ENCODE results near the gene ZNHIT2.

Gene ZNHIT2

DNA sequence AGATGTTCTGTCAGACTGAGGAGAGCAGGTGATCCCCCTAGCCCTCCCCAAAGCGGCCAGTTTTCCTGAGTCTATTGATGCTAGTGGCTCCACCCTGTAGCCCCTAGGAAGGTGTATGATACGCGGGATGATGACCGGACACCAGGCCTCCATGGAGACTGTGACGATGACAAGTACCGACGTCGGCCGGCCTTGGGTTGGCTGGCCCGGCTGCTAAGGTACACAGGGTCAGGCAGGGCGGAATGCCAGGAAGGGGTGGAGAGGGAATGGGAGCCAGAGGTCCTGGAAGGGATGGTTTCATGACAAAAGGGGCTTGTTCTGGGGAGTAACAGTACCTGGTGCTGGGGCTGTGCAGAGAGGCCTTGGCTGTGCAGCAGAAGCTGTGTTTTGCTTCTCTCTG, 30.3 kb downstream of the ZNHIT2 start:
- Histone ChIP-seq H3K4me1 (ENCODE audit: control extremely low read depth in 1 of 4, control insufficient read depth in 4 of 4, insufficient read depth in 4 of 4, low read length in 3 of 4) (peaks cover 10 to 26% (median 23%) of the 10 kb centered on the region in 4 experiments), H3K27ac (ENCODE audit: insufficient read depth in 1 of 2, low read depth in 1 of 2, low read length in 2 of 2, poor library complexity in 1 of 2, severe bottlenecking in 2 of 2) (no peak overlapping the region), H3K9me3 (ENCODE audit: control extremely low read depth in 1 of 5, control insufficient read depth in 4 of 5, insufficient read depth in 2 of 5, low read depth in 1 of 5, low read length in 4 of 5) (no peaks in the 10 kb centered on the region), H3K27me3 (replicated peaks in 2 of 5; ENCODE audit: control insufficient read depth in 4 of 5, insufficient read depth in 5 of 5, low read length in 4 of 5) (no peaks in the 10 kb centered on the region), H3K4me3 (ENCODE audit: control insufficient read depth in 1 of 7, extremely low read depth in 1 of 7, insufficient read depth in 4 of 7, low read depth in 2 of 7, low read length in 6 of 7) (no peak overlapping the region), H3K36me3 (ENCODE audit: control insufficient read depth in 4 of 4, insufficient read depth in 4 of 4, low read length in 3 of 4) (peaks cover 4 to 50% (median 35%) of the 10 kb centered on the region in 4 experiments)
- 97% methylated on average over 10 of the region's 11 CpGs for WGBS (ENCODE audit: insufficient coverage)
- DNase-seq: no peak
- ChIA-PET CTCF (no interaction called here), POLR2A (interaction anchor here (1.4 kb wide), 1 partner anchor 8 kb away, joined by 5 read pairs; the partner anchor contains the start of gene VPS51)

DNA sequence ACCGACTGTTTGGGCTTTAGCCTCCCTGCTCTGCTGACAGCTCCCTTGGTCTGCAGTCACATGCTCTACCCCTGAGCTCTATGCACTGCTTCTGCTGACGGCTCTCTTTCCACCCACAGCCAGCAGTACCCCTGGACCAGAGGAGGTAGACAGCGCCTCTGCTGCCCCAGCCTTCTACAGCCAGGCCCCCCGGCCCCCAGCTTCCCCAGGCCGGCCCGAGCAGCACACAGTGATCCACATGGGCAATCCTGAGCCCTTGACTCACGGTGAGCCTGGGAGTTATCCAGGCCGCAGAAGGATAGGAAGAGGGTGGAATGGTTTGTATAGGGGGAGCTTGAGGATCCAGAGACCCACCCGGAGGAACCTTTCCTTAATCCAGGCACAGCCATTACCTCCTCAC, 30.7 kb downstream of the ZNHIT2 start:
- 100% methylated on average over 5 of the region's 9 CpGs for WGBS (ENCODE audit: insufficient coverage)
- no peaks in the 10 kb centered on the region for H3K9me3 ChIP-seq (ENCODE audit: control extremely low read depth in 1 of 5, control insufficient read depth in 4 of 5, insufficient read depth in 2 of 5, low read depth in 1 of 5, low read length in 4 of 5)
- no peaks in the 10 kb centered on the region for H3K27me3 ChIP-seq (replicated peaks in 2 of 5; ENCODE audit: control insufficient read depth in 4 of 5, insufficient read depth in 5 of 5, low read length in 4 of 5)
- peaks cover 10 to 30% (median 24%) of the 10 kb centered on the region in 4 experiments for H3K4me1 ChIP-seq (ENCODE audit: control extremely low read depth in 1 of 4, control insufficient read depth in 4 of 4, insufficient read depth in 4 of 4, low read length in 3 of 4)
- DNase-seq: no peak
- ChIA-PET POLR2A (interaction anchor here (1.4 kb wide), 1 partner anchor 9 kb away, joined by 5 read pairs; the partner anchor contains the start of gene VPS51), CTCF (interaction anchor here (1.4 kb wide), 1 partner anchor 18 kb away, joined by 5 read pairs; no protein-coding TSS in a partner anchor)
- peaks cover 4 to 50% (median 36%) of the 10 kb centered on the region in 4 experiments for H3K36me3 ChIP-seq (ENCODE audit: control insufficient read depth in 4 of 4, insufficient read depth in 4 of 4, low read length in 3 of 4)
- no peak overlapping the region for H3K4me3 ChIP-seq (ENCODE audit: control insufficient read depth in 1 of 7, extremely low read depth in 1 of 7, insufficient read depth in 4 of 7, low read depth in 2 of 7, low read length in 6 of 7)
- H3K27ac ChIP-seq (ENCODE audit: insufficient read depth in 1 of 2, low read depth in 1 of 2, low read length in 2 of 2, poor library complexity in 1 of 2, severe bottlenecking in 2 of 2): peak overlapping the region in 1 of 2 experiments; percentile 6

DNA sequence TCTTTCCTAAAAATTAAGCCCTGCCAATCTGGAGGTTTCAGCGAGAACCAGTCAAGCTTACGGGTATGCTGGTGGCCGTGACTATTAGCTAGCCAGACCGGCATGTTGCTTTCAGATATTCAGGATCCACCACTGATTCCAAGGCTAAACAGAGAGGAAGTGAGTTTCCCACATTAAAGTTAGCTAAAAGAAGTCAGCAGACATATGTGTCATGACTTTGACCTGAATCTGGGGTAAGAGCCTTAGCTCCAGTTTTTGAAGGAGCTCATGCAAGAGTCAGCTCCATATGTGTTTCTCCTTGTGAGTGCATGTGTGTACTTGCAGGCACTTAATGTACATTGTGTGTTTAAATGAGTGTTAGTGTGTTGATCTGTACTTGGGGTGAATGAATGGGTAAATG, 32.1 kb downstream of the ZNHIT2 start:
- Histone ChIP-seq H3K4me1 (ENCODE audit: control extremely low read depth in 1 of 4, control insufficient read depth in 4 of 4, insufficient read depth in 4 of 4, low read length in 3 of 4) (peaks cover 10 to 38% (median 24%) of the 10 kb centered on the region in 4 experiments), H3K4me3 (ENCODE audit: control insufficient read depth in 1 of 7, extremely low read depth in 1 of 7, insufficient read depth in 4 of 7, low read depth in 2 of 7, low read length in 6 of 7) (no peak overlapping the region), H3K36me3 (ENCODE audit: control insufficient read depth in 4 of 4, insufficient read depth in 4 of 4, low read length in 3 of 4) (peaks cover 4 to 55% (median 37%) of the 10 kb centered on the region in 4 experiments), H3K27me3 (replicated peaks in 2 of 5; ENCODE audit: control insufficient read depth in 4 of 5, insufficient read depth in 5 of 5, low read length in 4 of 5) (no peaks in the 10 kb centered on the region), H3K27ac (ENCODE audit: insufficient read depth in 1 of 2, low read depth in 1 of 2, low read length in 2 of 2, poor library complexity in 1 of 2, severe bottlenecking in 2 of 2) (peak overlapping the region in 1 of 2 experiments; percentile 85), H3K9me3 (ENCODE audit: control extremely low read depth in 1 of 5, control insufficient read depth in 4 of 5, insufficient read depth in 2 of 5, low read depth in 1 of 5, low read length in 4 of 5) (no peaks in the 10 kb centered on the region)
- ChIA-PET POLR2A (no interaction called here), CTCF (interaction anchor here (0.7 to 1.4 kb wide), 7 partner anchors 9 to 238 kb away, joined by 3 to 7 read pairs (median 4); partner anchors contain the start of gene TM7SF2)
- no peak for DNase-seq
- WGBS (ENCODE audit: insufficient coverage): 81% methylated on average over 4 of the region's 4 CpGs

DNA sequence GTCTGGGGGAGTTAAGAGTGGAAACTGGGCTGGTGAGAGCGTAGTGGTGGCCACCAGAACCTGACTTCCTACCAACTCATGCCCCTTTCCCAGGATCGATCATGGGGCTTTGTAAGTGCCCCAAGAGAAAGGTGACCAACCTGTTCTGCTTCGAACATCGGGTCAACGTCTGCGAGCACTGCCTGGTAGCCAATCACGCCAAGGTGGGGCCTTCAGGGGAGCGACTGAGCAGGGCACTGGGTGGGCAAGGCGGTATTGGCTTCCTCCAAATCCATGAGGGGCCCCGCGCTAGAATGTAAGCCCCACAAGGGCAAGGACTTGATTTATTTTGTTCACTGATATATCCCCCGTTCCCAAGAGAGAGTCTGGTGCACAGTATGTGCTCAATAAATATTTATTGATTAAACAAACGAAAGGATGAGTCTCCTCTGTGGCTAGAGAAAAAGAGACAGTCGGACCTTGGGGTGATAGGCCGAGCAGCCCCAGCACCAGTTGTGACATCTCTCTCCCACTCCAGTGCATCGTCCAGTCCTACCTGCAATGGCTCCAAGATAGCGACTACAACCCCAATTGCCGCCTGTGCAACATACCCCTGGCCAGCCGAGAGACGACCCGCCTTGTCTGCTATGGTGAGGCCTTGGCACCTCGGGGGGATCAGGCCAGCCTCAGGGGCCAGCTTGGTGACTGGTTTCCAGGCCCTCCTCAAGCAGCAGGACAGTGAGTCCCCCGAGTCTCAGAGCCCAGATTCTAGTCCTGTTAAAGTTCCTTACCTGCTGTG, 32.7 kb downstream of the ZNHIT2 start:
- DNase-seq: no peak
- CTCF ChIA-PET: interaction anchor here (0.7 to 1.4 kb wide), 6 partner anchors 8 to 238 kb away, joined by 3 to 7 read pairs (median 4); partner anchors contain the start of gene TM7SF2
- Histone ChIP-seq H3K27me3 (replicated peaks in 2 of 5; ENCODE audit: control insufficient read depth in 4 of 5, insufficient read depth in 5 of 5, low read length in 4 of 5) (no peaks in the 10 kb centered on the region), H3K9me3 (ENCODE audit: control extremely low read depth in 1 of 5, control insufficient read depth in 4 of 5, insufficient read depth in 2 of 5, low read depth in 1 of 5, low read length in 4 of 5) (no peaks in the 10 kb centered on the region), H3K36me3 (ENCODE audit: control insufficient read depth in 4 of 4, insufficient read depth in 4 of 4, low read length in 3 of 4) (peaks cover 4 to 59% (median 41%) of the 10 kb centered on the region in 4 experiments), H3K27ac (ENCODE audit: insufficient read depth in 1 of 2, low read depth in 1 of 2, low read length in 2 of 2, poor library complexity in 1 of 2, severe bottlenecking in 2 of 2) (peak overlapping the region; percentile 84 to 85), H3K4me1 (ENCODE audit: control extremely low read depth in 1 of 4, control insufficient read depth in 4 of 4, insufficient read depth in 4 of 4, low read length in 3 of 4) (peaks cover 10 to 38% (median 24%) of the 10 kb centered on the region in 4 experiments), H3K4me3 (ENCODE audit: control insufficient read depth in 1 of 7, extremely low read depth in 1 of 7, insufficient read depth in 4 of 7, low read depth in 2 of 7, low read length in 6 of 7) (peak overlapping the region; percentile 72 to 94 (median 83))
- 58% methylated on average over 21 of the region's 23 CpGs for WGBS (ENCODE audit: insufficient coverage)
- POLR2A ChIA-PET: no interaction called here

DNA sequence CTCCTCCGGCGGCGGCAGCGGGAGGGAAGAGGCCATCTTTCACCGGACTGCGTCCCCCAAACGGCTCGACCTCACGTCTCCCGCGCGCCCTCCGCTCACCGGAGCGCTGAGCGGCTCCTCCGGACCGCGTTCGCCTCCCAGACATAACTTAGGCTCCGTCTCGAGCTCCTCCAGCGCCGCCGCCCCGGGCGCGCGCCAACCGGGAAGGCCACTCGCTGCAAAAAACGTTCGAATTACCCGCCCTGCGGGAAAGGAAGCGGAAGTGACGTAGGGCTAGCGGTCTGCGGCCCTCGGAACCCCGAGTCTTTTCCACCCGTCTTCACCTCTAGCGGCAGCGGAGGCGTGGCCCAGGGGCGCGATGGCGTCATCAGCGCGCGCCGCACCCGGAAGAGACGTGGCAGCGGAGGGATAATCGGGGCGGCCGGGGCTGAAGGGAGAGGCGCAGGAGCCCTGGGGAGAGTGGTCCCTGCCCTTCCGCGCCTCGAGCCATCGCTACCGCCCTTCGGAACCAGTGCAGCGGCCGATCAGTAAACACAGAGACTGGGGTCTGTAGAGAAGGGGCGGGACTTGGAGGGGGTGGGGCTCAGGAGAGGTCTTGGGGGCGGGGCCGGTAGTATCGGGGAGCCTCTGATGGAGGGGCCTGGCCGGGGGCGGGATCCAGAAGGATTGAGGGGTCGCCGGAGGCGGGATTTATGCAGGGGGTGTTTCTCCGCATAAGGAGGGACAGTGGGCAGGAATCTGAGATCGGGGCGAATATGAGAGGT, 33.5 kb downstream of the ZNHIT2 start, which contains the start of the genes CDCA5 and ZFPL1:
CDCA5 (minus strand) TSS at position 207 of the 764 bp plus-strand sequence; CDS start at position 145, 62 bp downstream.
ZFPL1 (plus strand) TSS at position 389 of the 764 bp plus-strand sequence. CDS start 477 bp downstream, outside the sequence.
- CTCF ChIA-PET: interaction anchor here (1.1 to 1.3 kb wide), 2 partner anchors 11 to 52 kb away, joined by 4 to 6 read pairs; no protein-coding TSS in a partner anchor
- H3K4me1 ChIP-seq (ENCODE audit: control extremely low read depth in 1 of 4, control insufficient read depth in 4 of 4, insufficient read depth in 4 of 4, low read length in 3 of 4): peaks cover 10 to 38% (median 24%) of the 10 kb centered on the region in 4 experiments

DNA sequence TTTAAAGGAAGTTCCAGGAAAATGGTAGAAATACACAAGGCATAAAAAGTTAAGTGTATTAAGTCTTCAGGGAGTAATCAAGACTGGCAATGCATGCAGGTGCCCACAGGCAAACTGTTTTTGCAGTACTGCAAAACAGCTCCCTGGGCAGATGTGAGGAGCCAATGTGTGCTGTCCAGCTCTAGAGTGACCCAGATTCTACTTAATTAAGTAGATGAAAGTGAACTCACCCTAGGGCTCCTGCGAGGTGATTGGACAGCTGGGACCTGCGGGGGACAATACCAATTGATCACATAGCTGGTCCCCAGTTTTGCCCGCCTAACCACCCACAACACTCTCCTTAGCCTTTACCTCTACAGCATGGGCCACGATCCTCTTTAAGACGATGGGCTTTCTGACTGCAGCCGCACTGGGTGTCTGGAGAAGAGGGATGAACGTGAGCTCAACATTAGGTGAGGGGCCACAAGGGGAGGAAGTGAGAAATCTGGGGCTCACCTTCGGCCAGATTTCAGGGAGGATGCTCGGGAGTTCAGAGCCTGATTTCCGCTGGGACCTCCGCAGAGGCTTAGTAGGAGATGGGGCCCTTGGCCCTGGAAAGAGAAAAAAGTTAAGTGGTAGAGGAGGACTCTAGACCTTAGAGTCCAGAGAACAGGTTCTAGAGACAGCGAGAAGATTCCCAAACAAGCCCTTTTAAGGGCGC, 34.2 kb downstream of the ZNHIT2 start:
- peaks cover 4 to 59% (median 38%) of the 10 kb centered on the region in 4 experiments for H3K36me3 ChIP-seq (ENCODE audit: control insufficient read depth in 4 of 4, insufficient read depth in 4 of 4, low read length in 3 of 4)
- CTCF ChIA-PET: interaction anchor here (0.8 to 1.3 kb wide), 6 partner anchors 12 to 76 kb away, joined by 3 to 6 read pairs (median 4); partner anchors contain the start of gene ARL2
- peaks cover 10 to 38% (median 25%) of the 10 kb centered on the region in 4 experiments for H3K4me1 ChIP-seq (ENCODE audit: control extremely low read depth in 1 of 4, control insufficient read depth in 4 of 4, insufficient read depth in 4 of 4, low read length in 3 of 4)
- peak overlapping the region; percentile 72 to 94 (median 83) for H3K4me3 ChIP-seq (ENCODE audit: control insufficient read depth in 1 of 7, extremely low read depth in 1 of 7, insufficient read depth in 4 of 7, low read depth in 2 of 7, low read length in 6 of 7)
- WGBS (ENCODE audit: insufficient coverage): 13% methylated on average over 10 of the region's 13 CpGs
- POLR2A ChIA-PET: no interaction called here
- peak overlapping the region; percentile 15 to 85 for H3K27ac ChIP-seq (ENCODE audit: insufficient read depth in 1 of 2, low read depth in 1 of 2, low read length in 2 of 2, poor library complexity in 1 of 2, severe bottlenecking in 2 of 2)
- no peak for DNase-seq
- H3K9me3 ChIP-seq (ENCODE audit: control extremely low read depth in 1 of 5, control insufficient read depth in 4 of 5, insufficient read depth in 2 of 5, low read depth in 1 of 5, low read length in 4 of 5): no peaks in the 10 kb centered on the region
- no peaks in the 10 kb centered on the region for H3K27me3 ChIP-seq (replicated peaks in 2 of 5; ENCODE audit: control insufficient read depth in 4 of 5, insufficient read depth in 5 of 5, low read length in 4 of 5)

More for the DNA sequence above, 33.5 kb downstream of the ZNHIT2 start, which contains the start of the genes CDCA5 and ZFPL1:
- Histone ChIP-seq H3K36me3 (ENCODE audit: control insufficient read depth in 4 of 4, insufficient read depth in 4 of 4, low read length in 3 of 4) (peaks cover 4 to 59% (median 42%) of the 10 kb centered on the region in 4 experiments), H3K27ac (ENCODE audit: insufficient read depth in 1 of 2, low read depth in 1 of 2, low read length in 2 of 2, poor library complexity in 1 of 2, severe bottlenecking in 2 of 2) (peak within 1 kb of the TSS; percentile 84 to 85), H3K9me3 (ENCODE audit: control extremely low read depth in 1 of 5, control insufficient read depth in 4 of 5, insufficient read depth in 2 of 5, low read depth in 1 of 5, low read length in 4 of 5) (no peaks in the 10 kb centered on the region), H3K4me3 (ENCODE audit: control insufficient read depth in 1 of 7, extremely low read depth in 1 of 7, insufficient read depth in 4 of 7, low read depth in 2 of 7, low read length in 6 of 7) (peak within 1 kb of the TSS; percentile 72 to 94 (median 83)), H3K27me3 (replicated peaks in 2 of 5; ENCODE audit: control insufficient read depth in 4 of 5, insufficient read depth in 5 of 5, low read length in 4 of 5) (no peaks in the 10 kb centered on the region)
- WGBS (ENCODE audit: insufficient coverage): 0% methylated on average over 71 of the region's 79 CpGs
- DNase-seq: peak; percentile 95 to 98 (median 97)
- POLR2A ChIA-PET: no interaction called here
